ENCODE data around the gene BAD.

DNA sequence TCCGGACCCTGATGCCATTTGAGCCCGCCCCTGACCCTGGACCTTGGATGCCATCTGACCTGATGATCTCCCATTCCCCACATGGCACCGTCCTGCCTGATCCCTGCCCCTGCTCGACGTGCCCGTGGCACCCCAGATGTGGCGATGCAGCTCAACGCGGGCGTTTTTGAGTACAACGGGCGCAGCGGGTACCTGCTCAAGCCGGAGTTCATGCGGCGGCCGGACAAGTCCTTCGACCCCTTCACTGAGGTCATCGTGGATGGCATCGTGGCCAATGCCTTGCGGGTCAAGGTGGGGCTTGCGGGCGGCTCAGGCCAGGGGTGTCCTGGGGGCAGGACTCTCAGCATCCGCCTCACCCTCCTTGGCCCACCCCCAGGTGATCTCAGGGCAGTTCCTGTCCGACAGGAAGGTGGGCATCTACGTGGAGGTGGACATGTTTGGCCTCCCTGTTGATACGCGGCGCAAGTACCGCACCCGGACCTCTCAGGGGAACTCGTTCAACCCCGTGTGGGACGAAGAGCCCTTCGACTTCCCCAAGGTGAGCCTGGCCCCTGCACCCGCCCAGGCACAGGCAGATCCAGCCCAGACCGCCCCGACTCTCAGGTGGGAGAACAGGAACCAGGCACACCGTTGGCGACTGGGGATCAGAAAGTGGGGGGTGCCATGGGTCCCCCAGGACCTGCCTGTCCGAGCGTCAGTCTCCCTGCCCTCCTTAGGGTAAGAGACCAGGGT, 22.0 kb downstream of the BAD start:
- TF ChIP-seq, protein P1, sequence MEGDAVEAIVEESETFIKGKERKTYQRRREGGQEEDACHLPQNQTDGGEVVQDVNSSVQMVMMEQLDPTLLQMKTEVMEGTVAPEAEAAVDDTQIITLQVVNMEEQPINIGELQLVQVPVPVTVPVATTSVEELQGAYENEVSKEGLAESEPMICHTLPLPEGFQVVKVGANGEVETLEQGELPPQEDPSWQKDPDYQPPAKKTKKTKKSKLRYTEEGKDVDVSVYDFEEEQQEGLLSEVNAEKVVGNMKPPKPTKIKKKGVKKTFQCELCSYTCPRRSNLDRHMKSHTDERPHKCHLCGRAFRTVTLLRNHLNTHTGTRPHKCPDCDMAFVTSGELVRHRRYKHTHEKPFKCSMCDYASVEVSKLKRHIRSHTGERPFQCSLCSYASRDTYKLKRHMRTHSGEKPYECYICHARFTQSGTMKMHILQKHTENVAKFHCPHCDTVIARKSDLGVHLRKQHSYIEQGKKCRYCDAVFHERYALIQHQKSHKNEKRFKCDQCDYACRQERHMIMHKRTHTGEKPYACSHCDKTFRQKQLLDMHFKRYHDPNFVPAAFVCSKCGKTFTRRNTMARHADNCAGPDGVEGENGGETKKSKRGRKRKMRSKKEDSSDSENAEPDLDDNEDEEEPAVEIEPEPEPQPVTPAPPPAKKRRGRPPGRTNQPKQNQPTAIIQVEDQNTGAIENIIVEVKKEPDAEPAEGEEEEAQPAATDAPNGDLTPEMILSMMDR (IDR thresholded peaks at IDR 0.05) = no peak
- no peak for TF ChIP-seq POLR2A (IDR thresholded peaks at IDR 0.05)
